Left kidney (tissue), 1 donor: ENCODE data around the gene SMARCAD1. TPM values are rescaled to one million over a fixed set of nuclear protein-coding genes. Genes with fewer than 3 reads are reported as not detected.

Experiments used
- polyA plus RNA-seq: library from polyadenylated mRNA; unstranded; fragments of 120-200 nt; gene quantifications from one replicate; pipeline ENCODE4 v1.2.1, GENCODE V29; 2013; ENCODE audit not compliant: insufficient read length

Gene SMARCAD1
- polyA plus RNA-seq, 1 donor, result 72.0 TPM

Other genes starting within 250 kb of the SMARCAD1 start
- gene HPGDS, start 135.0 kb downstream of the SMARCAD1 start, polyA plus RNA-seq, result 5.2 TPM
- gene PDLIM5, start 244.1 kb downstream of the SMARCAD1 start, polyA plus RNA-seq, result 52.2 TPM